ENCODE measurements around the gene SHROOM4. TPM values are rescaled to one million over a fixed set of nuclear protein-coding genes. Genes with fewer than 3 reads are reported as not detected.

Gene SHROOM4
- total RNA-seq, 1 experiment from 2014 or later = 0.05 TPM

- ChIA-PET RAD21 (ENCODE audit: low non-redundant PET in 1 of 2, low total read pairs in 2 of 2, uncharacterized antibody in 2 of 2, unreplicated experiment in 2 of 2) (no interaction called here), CTCF (no interaction called here), POLR2A (no interaction called here)
- Histone ChIP-seq H3K4me2 (ENCODE audit: low read length) (no peak overlapping the region), H3K9me2 (ENCODE audit: insufficient read depth) (no peaks in the 10 kb centered on the region), H3K9me3 (ENCODE audit: control insufficient read depth in 1 of 2, insufficient read depth in 1 of 2, low read depth in 1 of 2, low read length in 2 of 2) (no peaks in the 10 kb centered on the region), H2AFZ (ENCODE audit: low read depth, low read length, poor library complexity, severe bottlenecking) (no peak overlapping the region), H3K36me3 (ENCODE audit: control insufficient read depth in 1 of 2, insufficient read depth in 2 of 2, low read length in 2 of 2) (no peaks in the 10 kb centered on the region), H3K27ac (ENCODE audit: low read depth, low read length) (no peak overlapping the region), H4K20me1 (ENCODE audit: insufficient read depth) (no peaks in the 10 kb centered on the region), H3K79me2 (ENCODE audit: insufficient read depth, low read length) (no peaks in the 10 kb centered on the region), H3K4me3 (replicated peaks in 1 of 2; ENCODE audit: low read depth in 1 of 2, low read length in 2 of 2) (no peak overlapping the region), H3K27me3 (ENCODE audit: insufficient read depth, low read length) (peaks cover 6% of the 10 kb centered on the region; the same call in 1 of the 2 replicates), H3K4me1 (ENCODE audit: control insufficient read depth in 1 of 2, insufficient read depth in 2 of 2, low read length in 2 of 2) (no peaks in the 10 kb centered on the region), H3K9ac (ENCODE audit: low read length) (no peak overlapping the region)
- ATAC-seq (no peak), DNase-seq (ENCODE audit: low read depth, low spot score) (no peak)
- intact Hi-C loops (cut with micrococcal nuclease) = no loop called here
- no peak for TF ChIP-seq CEBPB (IDR thresholded peaks at IDR 0.05; ENCODE audit: low read depth)
- TF ChIP-seq ZFX (IDR thresholded peaks at IDR 0.05) = no peak
- TF ChIP-seq MAX (IDR thresholded peaks at IDR 0.05) = no peak
- no peak for TF ChIP-seq REST (IDR thresholded peaks at IDR 0.05; ENCODE audit: low read depth)
- TF ChIP-seq ATF3 (IDR thresholded peaks at IDR 0.05) = no peak
- TF ChIP-seq RAD21 (IDR thresholded peaks at IDR 0.05; ENCODE audit: low read depth) = no peak
- TF ChIP-seq JUND (IDR thresholded peaks at IDR 0.05) = no peak
- TF ChIP-seq ZNF274 (IDR thresholded peaks at IDR 0.05; ENCODE audit: low read depth, low read length) = no peak
- no peak for TF ChIP-seq EZH2 (IDR thresholded peaks at IDR 0.05)
- TF ChIP-seq YY1 (IDR thresholded peaks at IDR 0.05; ENCODE audit: extremely low read depth, insufficient replicate concordance, low read depth, low read length) = no peak
- no peak for TF ChIP-seq SRF (IDR thresholded peaks at IDR 0.05; ENCODE audit: low read depth)
- TF ChIP-seq ZBTB33 (IDR thresholded peaks at IDR 0.05; ENCODE audit: extremely low read depth, insufficient replicate concordance, low read length) = no peak
- no peak for TF ChIP-seq ELF1 (IDR thresholded peaks at IDR 0.05; ENCODE audit: borderline replicate concordance, low read depth)
- no peak for TF ChIP-seq EGR1 (IDR thresholded peaks at IDR 0.05; ENCODE audit: low read depth)
- TF ChIP-seq TCF7L2 (IDR thresholded peaks at IDR 0.05; ENCODE audit: borderline replicate concordance, extremely low read depth, insufficient read depth, insufficient read length) = no peak
- TF ChIP-seq SP1 (IDR thresholded peaks at IDR 0.05; ENCODE audit: low read depth) = no peak
- no peak for TF ChIP-seq CTCF (IDR thresholded peaks at IDR 0.05 in 2 of 3, conservative IDR thresholded peaks at IDR 0.05 in 1 of 3; ENCODE audit: borderline replicate concordance in 1 of 3, insufficient read depth in 1 of 3, low read depth in 2 of 3, low read length in 2 of 3)
- TF ChIP-seq SIN3A (IDR thresholded peaks at IDR 0.05; ENCODE audit: low read depth) = no peak
- no TSS peak for BruUV-seq (replicated peaks)
These were observed 101.2 kb downstream of the SHROOM4 start for GRCh38 chrX:50712777-50713176.
